ENCODE measurements around the gene STARD6. TPM values are rescaled to one million over a fixed set of nuclear protein-coding genes. Genes with fewer than 3 reads are reported as not detected.

The STARD6 gene
- 0.20 TPM for polyA plus RNA-seq (2013, experiment 1 of 2)
- polyA plus RNA-seq (2013, experiment 2 of 2) = 0.06 TPM

DNA sequence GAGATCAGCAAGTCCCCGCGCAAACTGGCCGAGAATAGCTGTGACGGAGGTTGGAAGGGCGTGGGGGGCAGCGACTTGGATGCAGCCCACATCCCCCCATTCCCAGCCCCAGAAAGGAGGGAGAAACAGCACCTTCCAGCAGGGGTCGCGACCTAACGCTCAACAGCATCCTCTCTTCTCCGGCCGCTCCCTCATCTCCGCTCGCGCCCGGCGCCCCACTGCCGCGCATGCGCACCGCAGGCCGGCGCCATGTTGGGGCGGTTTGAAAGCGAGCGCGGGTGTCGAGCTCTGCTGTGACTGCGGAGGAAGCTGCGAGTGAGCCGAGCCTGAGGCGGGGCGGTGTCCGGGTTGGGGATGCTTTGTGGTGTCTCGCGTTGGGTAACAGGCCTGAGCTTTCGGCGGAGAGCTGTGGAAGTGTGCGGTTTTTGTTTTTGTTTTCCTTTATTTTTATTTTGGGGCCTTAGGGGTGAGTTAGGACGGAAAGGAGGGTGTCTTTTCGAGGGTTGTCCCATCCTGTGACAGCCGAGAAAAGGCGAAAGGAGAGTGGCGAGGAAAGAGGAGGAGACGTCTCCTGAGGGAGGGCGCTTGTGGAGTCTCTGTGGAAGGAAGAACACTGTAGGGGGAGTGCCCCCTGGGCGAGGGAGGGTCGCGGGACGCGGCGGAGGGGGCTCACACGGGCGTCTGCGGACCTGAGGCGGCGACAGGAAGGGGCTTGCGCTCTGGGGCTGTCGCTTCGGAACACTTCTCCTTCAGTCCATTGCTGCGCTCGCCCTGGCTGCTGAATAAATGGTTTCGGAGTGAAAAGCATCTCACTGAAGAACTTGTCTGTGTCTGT, at the start of gene STARD6, which contains the start of gene C18orf54:
Gene STARD6 (minus strand): TSS at position 199 of the 835 bp plus-strand sequence. CDS start 3,285 bp downstream, outside the sequence.
Gene C18orf54 (plus strand): TSS at position 247 of the 835 bp plus-strand sequence. CDS start 2,667 bp downstream, outside the sequence.
- Histone ChIP-seq H2BK120ac (ENCODE audit: low read depth, low read length) (peak within 1 kb of the TSS; percentile 62), H3K36me3 (replicated peaks in 1 of 2; ENCODE audit: control insufficient read depth in 2 of 2, insufficient read depth in 2 of 2, low read length in 2 of 2) (peaks cover 5 to 26% of the 10 kb centered on the region in 2 donors), H3K23ac (ENCODE audit: low read depth, low read length, poor library complexity) (peak within 1 kb of the TSS; percentile 59), H2BK5ac (ENCODE audit: low read length) (peak within 1 kb of the TSS; percentile 83), H3K14ac (ENCODE audit: low read length) (no peak within 1 kb of the TSS), H2AK5ac (ENCODE audit: low read depth, low read length) (no peak within 1 kb of the TSS), H4K8ac (ENCODE audit: low read depth, low read length) (no peak within 1 kb of the TSS), H3K9ac (ENCODE audit: low read depth, low read length, poor library complexity) (peak within 1 kb of the TSS; percentile 89), H2BK12ac (ENCODE audit: low read length) (no peak within 1 kb of the TSS), H2AFZ (ENCODE audit: low read length) (peak within 1 kb of the TSS; percentile 95), H3K4ac (ENCODE audit: low read length) (no peak within 1 kb of the TSS), H3K4me1 (ENCODE audit: control insufficient read depth in 2 of 2, insufficient read depth in 1 of 2, low read depth in 1 of 2, low read length in 2 of 2) (peaks cover 2 to 5% of the 10 kb centered on the region in 2 donors), H3K18ac (ENCODE audit: low read length) (peak within 1 kb of the TSS; percentile 98), H4K91ac (ENCODE audit: low read depth, low read length, poor library complexity) (no peak within 1 kb of the TSS), H3K79me1 (ENCODE audit: low read depth, low read length) (no peaks in the 10 kb centered on the region), H3K4me2 (ENCODE audit: insufficient read depth, low read length, poor library complexity, severe bottlenecking) (peak within 1 kb of the TSS; percentile 72), H3K9me3 (replicated peaks in 1 of 2; ENCODE audit: control insufficient read depth in 2 of 2, insufficient read depth in 1 of 2, low read depth in 1 of 2, low read length in 2 of 2) (peaks cover 0 to 2% of the 10 kb centered on the region in 2 donors), H3K27me3 (ENCODE audit: control insufficient read depth in 3 of 3, insufficient read depth in 3 of 3, low read depth in 1 of 3, low read length in 3 of 3) (no peaks in the 10 kb centered on the region), H3K4me3 (ENCODE audit: low read length in 2 of 2) (peak within 1 kb of the TSS; percentile 88 to 94), H2BK15ac (ENCODE audit: low read length) (peak within 1 kb of the TSS; percentile 87), H3K27ac (replicated peaks; ENCODE audit: low read length) (peak within 1 kb of the TSS; percentile 80)
- WGBS, 2 donors (ENCODE audit: extremely low coverage in 2 of 2, insufficient read length in 2 of 2, insufficient replicate concordance in 1 of 2) = no CpG with 5 or more reads among the region's 62 CpGs
- DNase-seq (ENCODE audit: low spot score) = peak; percentile 95

DNA sequence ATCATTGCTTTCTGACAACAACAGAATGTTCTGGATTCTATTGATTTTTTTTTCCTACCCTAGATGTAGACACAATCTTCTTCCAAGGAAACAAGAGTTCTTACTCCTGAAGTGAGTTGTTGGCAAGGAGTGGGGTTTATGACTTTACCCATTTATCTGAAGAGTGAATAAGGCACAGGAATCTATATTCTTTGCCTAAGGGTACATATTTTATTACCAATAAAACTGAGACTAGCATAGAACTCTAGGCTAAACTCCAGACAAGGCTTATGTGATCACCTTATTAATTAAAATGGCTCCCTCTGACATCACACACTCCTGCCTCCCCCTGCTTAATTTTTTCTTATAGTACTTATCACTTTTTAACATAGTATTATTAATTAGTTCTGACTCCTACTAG, 47.6 kb upstream of the STARD6 start:
- H4K8ac ChIP-seq (ENCODE audit: low read depth, low read length) = no peak overlapping the region
- no peaks in the 10 kb centered on the region for H3K4me1 ChIP-seq (ENCODE audit: control insufficient read depth in 2 of 2, insufficient read depth in 1 of 2, low read depth in 1 of 2, low read length in 2 of 2)
- DNase-seq (ENCODE audit: low spot score) = no peak
- H3K79me1 ChIP-seq (ENCODE audit: low read depth, low read length) = no peaks in the 10 kb centered on the region
- no peak overlapping the region for H3K4me2 ChIP-seq (ENCODE audit: insufficient read depth, low read length, poor library complexity, severe bottlenecking)
- no peak overlapping the region for H4K91ac ChIP-seq (ENCODE audit: low read depth, low read length, poor library complexity)
- H2BK120ac ChIP-seq (ENCODE audit: low read depth, low read length) = no peak overlapping the region
- H3K27ac ChIP-seq (replicated peaks; ENCODE audit: low read length) = no peak overlapping the region
- no peaks in the 10 kb centered on the region for H3K9me3 ChIP-seq (replicated peaks in 1 of 2; ENCODE audit: control insufficient read depth in 2 of 2, insufficient read depth in 1 of 2, low read depth in 1 of 2, low read length in 2 of 2)
- H3K27me3 ChIP-seq (ENCODE audit: control insufficient read depth in 3 of 3, insufficient read depth in 3 of 3, low read depth in 1 of 3, low read length in 3 of 3) = no peaks in the 10 kb centered on the region
- no peak overlapping the region for H3K9ac ChIP-seq (ENCODE audit: low read depth, low read length, poor library complexity)
- H2AFZ ChIP-seq (ENCODE audit: low read length) = no peak overlapping the region
- H2BK12ac ChIP-seq (ENCODE audit: low read length) = no peak overlapping the region
- no peak overlapping the region for H2BK5ac ChIP-seq (ENCODE audit: low read length)
- H2BK15ac ChIP-seq (ENCODE audit: low read length) = no peak overlapping the region
- no peak overlapping the region for H3K18ac ChIP-seq (ENCODE audit: low read length)
- no peak overlapping the region for H3K4ac ChIP-seq (ENCODE audit: low read length)
- H3K36me3 ChIP-seq (replicated peaks in 1 of 2; ENCODE audit: control insufficient read depth in 2 of 2, insufficient read depth in 2 of 2, low read length in 2 of 2) = no peaks in the 10 kb centered on the region
- H2AK5ac ChIP-seq (ENCODE audit: low read depth, low read length) = no peak overlapping the region
- no peak overlapping the region for H3K14ac ChIP-seq (ENCODE audit: low read length)
- H3K4me3 ChIP-seq (ENCODE audit: low read length in 2 of 2) = no peak overlapping the region
- H3K23ac ChIP-seq (ENCODE audit: low read depth, low read length, poor library complexity) = no peak overlapping the region

GRCh38 chr18:54396760-54397159, 39.1 kb upstream of the STARD6 start:
- H2BK120ac ChIP-seq (ENCODE audit: low read depth, low read length) = no peak overlapping the region
- no peaks in the 10 kb centered on the region for H3K27me3 ChIP-seq (ENCODE audit: control insufficient read depth in 3 of 3, insufficient read depth in 3 of 3, low read depth in 1 of 3, low read length in 3 of 3)
- H3K4me1 ChIP-seq (ENCODE audit: control insufficient read depth in 2 of 2, insufficient read depth in 1 of 2, low read depth in 1 of 2, low read length in 2 of 2) = no peaks in the 10 kb centered on the region
- no peak overlapping the region for H2BK15ac ChIP-seq (ENCODE audit: low read length)
- H4K8ac ChIP-seq (ENCODE audit: low read depth, low read length) = no peak overlapping the region
- no peaks in the 10 kb centered on the region for H3K9me3 ChIP-seq (replicated peaks in 1 of 2; ENCODE audit: control insufficient read depth in 2 of 2, insufficient read depth in 1 of 2, low read depth in 1 of 2, low read length in 2 of 2)
- no peak overlapping the region for H2BK12ac ChIP-seq (ENCODE audit: low read length)
- H3K27ac ChIP-seq (replicated peaks; ENCODE audit: low read length) = no peak overlapping the region
- H3K4me2 ChIP-seq (ENCODE audit: insufficient read depth, low read length, poor library complexity, severe bottlenecking) = no peak overlapping the region
- WGBS, 2 donors (ENCODE audit: extremely low coverage in 2 of 2, insufficient read length in 2 of 2, insufficient replicate concordance in 1 of 2) = no CpG with 5 or more reads among the region's 1 CpG
- H2AFZ ChIP-seq (ENCODE audit: low read length) = no peak overlapping the region
- H3K9ac ChIP-seq (ENCODE audit: low read depth, low read length, poor library complexity) = no peak overlapping the region
- no peaks in the 10 kb centered on the region for H3K36me3 ChIP-seq (replicated peaks in 1 of 2; ENCODE audit: control insufficient read depth in 2 of 2, insufficient read depth in 2 of 2, low read length in 2 of 2)
- no peak overlapping the region for H2BK5ac ChIP-seq (ENCODE audit: low read length)
- no peaks in the 10 kb centered on the region for H3K79me1 ChIP-seq (ENCODE audit: low read depth, low read length)
- H3K18ac ChIP-seq (ENCODE audit: low read length) = no peak overlapping the region
- no peak overlapping the region for H3K4me3 ChIP-seq (ENCODE audit: low read length in 2 of 2)
- no peak overlapping the region for H2AK5ac ChIP-seq (ENCODE audit: low read depth, low read length)
- H4K91ac ChIP-seq (ENCODE audit: low read depth, low read length, poor library complexity) = no peak overlapping the region
- DNase-seq (ENCODE audit: low spot score) = no peak
- H3K23ac ChIP-seq (ENCODE audit: low read depth, low read length, poor library complexity) = no peak overlapping the region
- H3K4ac ChIP-seq (ENCODE audit: low read length) = no peak overlapping the region
- no peak overlapping the region for H3K14ac ChIP-seq (ENCODE audit: low read length)

- H3K23ac ChIP-seq (ENCODE audit: low read depth, low read length, poor library complexity) = no peak overlapping the region
- no peaks in the 10 kb centered on the region for H3K27me3 ChIP-seq (ENCODE audit: control insufficient read depth in 3 of 3, insufficient read depth in 3 of 3, low read depth in 1 of 3, low read length in 3 of 3)
- H4K8ac ChIP-seq (ENCODE audit: low read depth, low read length) = no peak overlapping the region
- H3K18ac ChIP-seq (ENCODE audit: low read length) = no peak overlapping the region
- H2BK15ac ChIP-seq (ENCODE audit: low read length) = no peak overlapping the region
- no peaks in the 10 kb centered on the region for H3K9me3 ChIP-seq (replicated peaks in 1 of 2; ENCODE audit: control insufficient read depth in 2 of 2, insufficient read depth in 1 of 2, low read depth in 1 of 2, low read length in 2 of 2)
- no peak overlapping the region for H3K4ac ChIP-seq (ENCODE audit: low read length)
- no peak overlapping the region for H3K27ac ChIP-seq (replicated peaks; ENCODE audit: low read length)
- no peaks in the 10 kb centered on the region for H3K36me3 ChIP-seq (replicated peaks in 1 of 2; ENCODE audit: control insufficient read depth in 2 of 2, insufficient read depth in 2 of 2, low read length in 2 of 2)
- no peak overlapping the region for H3K4me3 ChIP-seq (ENCODE audit: low read length in 2 of 2)
- no peak overlapping the region for H2BK5ac ChIP-seq (ENCODE audit: low read length)
- no peak overlapping the region for H2AK5ac ChIP-seq (ENCODE audit: low read depth, low read length)
- no peak overlapping the region for H3K9ac ChIP-seq (ENCODE audit: low read depth, low read length, poor library complexity)
- no peak overlapping the region for H2AFZ ChIP-seq (ENCODE audit: low read length)
- H2BK120ac ChIP-seq (ENCODE audit: low read depth, low read length) = no peak overlapping the region
- no peaks in the 10 kb centered on the region for H3K79me1 ChIP-seq (ENCODE audit: low read depth, low read length)
- H3K14ac ChIP-seq (ENCODE audit: low read length) = no peak overlapping the region
- H4K91ac ChIP-seq (ENCODE audit: low read depth, low read length, poor library complexity) = no peak overlapping the region
- peaks cover under 1 to 2% of the 10 kb centered on the region in 2 donors for H3K4me1 ChIP-seq (ENCODE audit: control insufficient read depth in 2 of 2, insufficient read depth in 1 of 2, low read depth in 1 of 2, low read length in 2 of 2)
- no peak for DNase-seq (ENCODE audit: low spot score)
- no CpG with 5 or more reads among the region's 1 CpG for WGBS, 2 donors (ENCODE audit: extremely low coverage in 2 of 2, insufficient read length in 2 of 2, insufficient replicate concordance in 1 of 2)
- no peak overlapping the region for H3K4me2 ChIP-seq (ENCODE audit: insufficient read depth, low read length, poor library complexity, severe bottlenecking)
- no peak overlapping the region for H2BK12ac ChIP-seq (ENCODE audit: low read length)
These were observed 36.1 kb upstream of the STARD6 start for GRCh38 chr18:54393648-54394294.
